Measurements from ENCODE around the gene GTF2F1.
"Not testable (repeated sequence)": the region's sequence is repeated elsewhere in the genome, so short reads cannot be mapped to it uniquely, and the experiment has no call there.

GTF2F1 gene

DNA sequence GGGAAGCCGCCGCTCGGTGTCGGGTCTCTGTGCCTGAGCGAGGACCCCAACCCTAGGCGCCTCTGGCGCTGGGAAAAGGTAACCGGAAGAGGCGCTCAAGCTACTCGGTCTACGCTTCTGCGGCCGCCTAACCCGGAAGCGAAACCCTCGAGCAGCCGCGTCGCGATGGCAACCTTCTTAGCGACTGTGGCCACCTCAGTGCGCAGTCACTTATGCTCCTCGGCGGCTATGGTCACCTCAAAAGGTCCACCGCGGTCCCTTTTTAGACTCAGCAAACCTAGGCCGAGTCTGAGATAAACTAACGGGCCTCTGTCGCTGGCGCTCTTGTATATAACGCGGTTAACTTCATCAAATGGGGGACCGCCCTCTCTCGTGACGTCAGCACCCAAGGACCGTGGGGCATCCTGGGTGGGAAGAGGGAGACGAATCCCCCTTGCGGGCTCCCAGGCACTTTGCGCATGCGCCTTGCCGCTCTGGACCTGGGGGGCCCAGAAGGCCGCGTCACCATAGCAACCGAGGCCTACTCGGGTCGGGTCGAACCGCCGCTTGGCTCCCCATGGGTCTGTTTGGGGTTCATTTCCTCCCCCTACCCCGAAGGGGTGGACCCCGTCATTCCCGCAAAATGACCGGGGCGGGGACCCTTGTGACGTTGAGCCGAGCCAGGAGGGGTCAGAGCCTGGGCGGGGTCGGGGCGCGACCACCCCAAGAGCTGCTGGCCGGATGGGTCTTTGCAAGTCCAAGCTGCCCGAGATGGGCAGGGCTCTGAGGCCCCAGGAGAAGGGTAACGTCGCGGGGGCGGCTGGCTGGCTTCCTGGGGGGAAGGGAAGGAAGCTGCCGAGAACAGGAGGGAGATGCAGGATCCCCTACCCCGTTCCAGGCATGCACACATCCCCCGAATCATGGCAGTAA is at the start of gene GTF2F1:
Gene GTF2F1 (minus strand): TSS at position 91 of the 909 bp plus-strand sequence. CDS start 169 bp downstream, outside the sequence.
- peak; percentile 89 for ATAC-seq

DNA sequence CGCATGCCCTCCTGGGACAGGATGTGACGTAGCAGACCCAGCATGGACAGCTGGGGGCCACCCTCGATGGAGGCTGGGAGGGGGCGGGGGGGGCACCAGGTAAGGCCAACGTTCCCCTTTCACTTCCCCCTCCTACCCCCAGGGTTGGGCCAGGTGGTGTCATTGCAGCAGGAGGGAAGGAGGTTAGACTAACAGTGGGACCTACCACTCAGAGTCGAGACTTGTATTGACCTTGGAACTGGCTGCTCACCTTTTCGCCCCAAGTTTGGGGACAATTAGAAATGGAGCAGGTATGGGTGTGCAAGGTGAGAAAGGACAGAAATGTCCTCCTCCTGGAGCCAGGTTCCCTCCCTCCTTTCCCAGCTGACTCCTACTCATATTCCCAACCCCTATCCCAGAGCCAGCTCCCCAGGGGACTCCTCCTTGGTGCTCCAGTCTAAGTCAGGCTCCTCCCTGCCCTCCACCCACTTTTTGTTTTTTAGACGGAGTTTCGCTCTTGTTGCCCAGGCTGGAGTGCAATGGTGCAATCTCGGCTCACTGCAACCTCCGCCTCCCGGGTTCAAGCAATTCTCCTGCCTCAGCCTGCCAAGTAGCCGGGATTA is 49.2 kb upstream of the GTF2F1 start:
- ATAC-seq: no peak

DNA sequence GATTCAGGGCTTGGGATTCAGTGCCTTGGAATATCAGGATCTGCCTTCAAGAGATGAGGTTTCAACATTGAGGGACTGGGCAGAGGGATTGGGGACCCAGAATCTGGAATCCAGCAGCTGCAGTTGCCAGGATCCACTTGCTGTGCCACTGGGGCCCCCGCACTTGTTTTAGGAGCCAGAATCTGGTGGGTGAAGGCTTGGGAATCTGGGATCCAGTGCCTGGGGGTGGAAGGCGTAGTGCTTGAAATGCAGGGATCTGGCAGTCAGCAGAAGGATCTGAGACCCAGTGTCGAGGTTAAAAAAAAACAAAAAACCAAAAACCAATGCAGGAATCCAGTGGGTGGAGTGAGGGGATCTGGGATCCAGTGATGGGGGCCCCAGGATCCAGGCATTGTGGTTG is 47.9 kb upstream of the GTF2F1 start:
- no peak for ATAC-seq

DNA sequence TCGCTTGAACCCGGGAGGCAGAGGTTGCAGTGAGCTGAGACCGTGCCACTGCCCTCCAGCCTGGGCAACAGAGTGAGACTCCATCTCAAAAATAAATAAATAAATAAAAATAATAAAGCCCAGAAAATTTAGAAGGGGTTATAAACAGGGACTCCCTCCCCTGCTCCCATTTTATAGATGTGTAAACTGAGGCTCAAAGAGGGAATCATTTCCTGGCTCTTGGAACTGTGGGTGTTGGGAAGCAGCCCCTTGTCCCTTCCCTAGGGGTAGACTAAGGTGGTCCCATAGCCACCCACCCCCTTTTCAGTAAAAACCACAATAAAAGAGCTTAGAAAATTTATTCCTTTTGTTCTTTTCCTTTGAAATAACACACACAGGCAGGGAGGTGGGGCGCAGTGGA is 46.8 kb upstream of the GTF2F1 start:
- ATAC-seq: no peak

DNA sequence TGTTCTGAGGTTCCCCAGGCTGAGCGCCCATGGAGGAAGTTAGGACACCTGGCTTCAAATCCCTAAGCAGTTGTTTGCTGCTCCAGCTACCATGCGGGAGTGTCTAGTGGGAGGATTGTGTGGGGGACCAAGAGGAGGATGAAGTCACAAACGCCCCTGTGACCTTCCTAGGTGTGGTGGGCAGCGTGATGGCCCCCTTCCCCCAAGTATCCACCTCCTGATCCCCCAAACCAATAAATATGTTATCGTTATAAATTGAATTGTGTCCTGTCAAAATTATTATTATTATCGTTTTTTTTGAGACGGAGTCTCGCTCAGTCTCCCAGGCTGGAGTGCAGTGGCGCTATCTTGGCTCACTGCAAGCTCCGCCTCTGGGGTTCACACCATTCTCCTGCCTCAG is 40.7 kb upstream of the GTF2F1 start, which contains the start of gene SLC25A41:
Gene SLC25A41 (minus strand): TSS at position 101 of the 400 bp plus-strand sequence. CDS start 70 bp downstream, at position 31.
- no peak for ATAC-seq

- ATAC-seq: no peak
These were observed 40.2 kb upstream of the GTF2F1 start for GRCh38 chr19:6433165-6433564.

- ATAC-seq: no peak
These were observed 38.9 kb upstream of the GTF2F1 start for GRCh38 chr19:6431891-6432290.

DNA sequence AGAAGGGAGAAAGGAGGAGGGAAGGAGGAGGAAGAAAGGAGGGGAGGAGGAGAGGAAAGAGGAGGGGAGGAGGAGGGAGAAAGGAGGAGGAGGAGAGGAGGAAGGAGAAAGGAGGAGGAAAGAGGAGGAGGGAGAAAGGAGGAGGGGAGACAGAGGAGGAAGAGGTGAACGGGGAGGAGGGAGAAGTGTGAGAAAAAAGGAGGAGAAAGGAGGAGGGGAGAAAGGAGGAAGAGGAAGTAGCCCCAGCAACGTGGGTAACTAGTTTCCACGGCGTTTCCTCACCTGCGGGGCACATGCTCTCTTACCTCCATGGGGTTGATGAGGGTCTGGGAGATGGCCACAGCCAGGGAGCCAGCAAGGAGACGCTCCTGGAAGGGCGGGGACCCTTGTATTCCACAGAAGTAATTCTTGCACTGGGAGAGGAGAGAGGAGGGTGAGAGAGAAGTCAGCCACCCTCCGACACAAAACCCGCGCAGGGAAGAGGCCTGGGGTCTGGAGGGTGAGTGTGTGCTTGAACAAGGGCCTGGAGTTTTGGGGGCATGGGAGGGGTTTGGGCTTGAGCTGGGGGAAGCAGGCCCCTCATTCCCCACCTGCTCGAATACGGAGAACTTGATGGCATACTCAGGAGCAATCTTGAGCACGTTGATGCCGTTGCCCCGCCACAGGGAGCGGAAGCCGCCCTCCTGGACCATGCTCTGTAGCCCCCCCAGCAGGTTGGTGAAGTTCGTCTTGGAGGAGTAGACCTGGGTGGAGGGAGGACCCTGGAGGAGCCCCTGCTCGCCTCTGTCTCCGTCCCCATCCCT is 36.7 kb upstream of the GTF2F1 start:
- no peak for ATAC-seq

DNA sequence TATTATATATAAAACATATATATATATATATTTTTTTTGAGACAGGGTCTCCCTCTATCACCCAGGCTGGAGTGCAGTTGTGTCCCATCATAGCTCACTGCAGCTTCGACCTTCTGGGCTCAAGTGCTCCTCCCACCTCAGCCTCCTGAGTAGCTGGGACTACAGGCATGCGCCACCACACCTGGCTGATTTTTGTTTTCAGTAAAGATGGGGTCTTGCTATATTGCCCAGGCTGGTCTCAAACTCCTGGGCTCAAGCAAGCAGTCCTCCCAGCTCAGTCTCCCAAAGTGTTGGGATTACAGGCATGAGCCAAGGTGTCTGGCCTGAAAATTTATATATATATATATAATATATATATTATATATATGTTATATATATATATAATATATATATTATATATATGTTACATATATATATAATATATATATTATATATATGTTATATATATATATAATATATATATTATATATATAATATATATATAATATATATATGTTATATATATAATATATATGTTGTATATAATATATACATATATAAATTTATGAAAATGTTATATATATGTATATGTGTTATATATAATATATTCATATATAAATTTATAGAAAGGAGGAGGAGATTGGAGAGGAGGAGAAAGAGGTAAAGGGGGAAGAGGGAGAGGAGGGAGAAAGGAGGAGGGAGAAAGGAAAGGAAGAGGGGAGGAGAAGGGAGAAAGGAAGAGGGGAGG is 35.9 kb upstream of the GTF2F1 start:
- ATAC-seq: not testable (repeated sequence)

GRCh38 chr19:6427131-6427530 is 34.2 kb upstream of the GTF2F1 start:
- no peak for ATAC-seq

DNA sequence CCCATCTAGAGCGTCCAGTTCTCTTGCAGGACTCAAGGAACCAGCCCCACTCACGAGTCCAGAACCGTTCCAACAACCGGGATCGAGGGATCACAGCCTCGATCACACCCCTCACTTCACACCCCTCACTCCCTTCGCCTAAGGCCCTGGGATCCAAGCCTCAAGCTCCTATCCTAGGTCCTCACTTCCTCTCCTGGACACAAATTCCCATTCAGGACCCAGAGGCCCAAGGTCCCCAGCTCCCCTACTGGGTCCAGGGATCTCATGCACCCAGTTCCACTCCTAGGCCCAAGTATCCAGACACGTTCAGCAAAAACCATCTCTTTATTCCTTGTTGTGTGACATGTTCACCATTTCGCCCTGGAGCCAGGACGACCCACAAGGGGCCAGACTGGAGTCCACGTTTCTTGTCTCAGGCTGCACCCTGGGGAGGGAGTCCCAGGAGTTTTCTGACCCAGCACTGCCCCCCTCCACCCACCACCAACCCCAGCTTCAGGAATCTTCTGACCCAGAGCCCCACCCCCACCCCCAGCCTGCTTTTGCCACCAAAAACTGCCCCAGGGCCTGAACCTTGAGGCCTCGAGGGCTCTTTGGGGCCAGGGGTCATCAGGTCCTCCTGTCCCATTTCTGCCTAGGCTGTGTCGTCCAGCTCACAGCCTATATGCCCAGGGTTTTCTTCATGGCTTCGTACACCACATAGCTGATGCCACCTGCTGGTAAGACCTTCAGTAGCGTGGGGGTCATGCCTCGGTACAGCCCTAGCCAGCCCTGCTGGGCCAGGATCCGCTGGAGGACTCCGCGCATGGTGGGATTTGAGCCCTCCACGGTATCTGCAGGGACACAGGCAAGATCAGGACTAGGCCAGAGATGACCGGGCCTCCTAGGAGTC is 33.0 kb upstream of the GTF2F1 start:
- ATAC-seq: no peak

DNA sequence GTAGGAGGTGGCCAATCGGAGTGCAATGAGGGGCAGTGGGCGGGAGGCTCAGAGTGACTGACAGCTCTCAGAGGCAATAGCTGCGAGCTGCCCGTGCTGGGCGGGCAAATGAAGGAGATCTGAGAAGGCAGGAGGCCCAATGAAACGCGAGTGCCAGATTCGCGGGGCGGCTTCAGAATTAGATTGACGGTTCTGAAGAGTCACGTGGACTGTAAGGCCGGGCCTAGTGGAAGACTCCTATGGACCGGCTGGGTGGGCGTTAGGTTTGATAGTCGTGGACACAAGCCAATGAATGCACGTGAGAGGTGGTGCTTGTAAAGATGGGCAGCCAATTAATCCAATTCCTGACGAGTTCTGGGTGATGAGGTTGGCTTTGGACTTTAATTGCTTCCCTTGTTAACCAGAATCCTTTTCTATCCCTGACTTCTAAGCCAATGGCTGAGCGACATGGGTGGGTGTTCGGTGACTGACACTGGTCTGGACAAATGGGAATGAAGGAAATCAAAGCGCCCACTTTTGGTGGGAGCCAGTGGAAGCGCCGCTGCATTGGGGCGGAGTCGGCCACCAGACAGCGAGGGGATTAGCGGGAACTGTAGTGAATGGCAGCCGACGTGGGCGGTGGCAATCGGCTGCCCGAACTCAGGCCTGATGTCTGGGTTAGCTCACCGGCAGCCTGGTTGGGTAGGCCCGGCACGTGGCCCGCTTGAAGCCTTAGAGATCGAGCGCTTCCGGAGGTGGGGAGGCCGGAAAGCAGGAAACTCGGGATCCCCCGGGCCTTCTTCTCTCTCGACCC is 32.2 kb upstream of the GTF2F1 start:
- ATAC-seq: peak; percentile 89 to 91

DNA sequence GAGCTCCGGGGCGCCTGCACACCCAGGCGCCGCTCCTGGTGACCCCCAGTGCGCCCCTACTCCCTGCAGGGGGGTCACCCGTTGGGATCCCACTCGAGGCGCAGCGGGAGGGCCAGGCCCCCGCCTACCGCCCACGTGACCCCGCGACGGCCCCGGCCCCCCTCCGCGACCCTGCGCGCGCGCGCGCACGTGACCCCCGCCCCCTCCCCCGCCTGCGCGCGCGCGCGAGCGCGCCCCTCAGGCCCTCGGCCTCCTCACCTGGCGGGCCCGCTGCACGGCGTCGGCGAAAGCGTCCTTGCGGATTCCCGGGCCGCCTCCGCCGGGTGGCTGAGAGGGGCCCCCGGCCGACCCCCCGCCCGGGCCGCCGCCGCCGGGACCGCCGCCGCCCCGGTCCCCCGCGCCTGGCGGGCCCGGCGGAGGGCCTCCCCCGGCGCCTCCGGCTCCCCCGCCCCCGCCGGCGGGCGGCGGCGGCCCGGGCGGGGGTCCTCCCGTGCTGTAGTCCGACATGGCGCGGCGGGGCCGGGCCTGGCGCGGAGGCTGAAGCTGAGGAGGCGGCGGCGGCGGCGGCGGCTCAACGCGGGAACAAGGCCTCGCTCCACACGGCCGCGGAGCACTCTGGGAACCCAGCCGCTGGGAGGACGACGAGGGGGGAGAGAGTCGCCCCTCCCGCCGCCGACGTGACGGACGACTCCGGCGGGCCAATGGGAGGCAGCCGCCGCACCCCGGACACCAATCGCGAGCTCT is 31.4 kb upstream of the GTF2F1 start, which contains the start of gene KHSRP:
Gene KHSRP (minus strand): TSS at position 617 of the 744 bp plus-strand sequence. CDS start 110 bp downstream, at position 507.
- ATAC-seq: no peak

DNA sequence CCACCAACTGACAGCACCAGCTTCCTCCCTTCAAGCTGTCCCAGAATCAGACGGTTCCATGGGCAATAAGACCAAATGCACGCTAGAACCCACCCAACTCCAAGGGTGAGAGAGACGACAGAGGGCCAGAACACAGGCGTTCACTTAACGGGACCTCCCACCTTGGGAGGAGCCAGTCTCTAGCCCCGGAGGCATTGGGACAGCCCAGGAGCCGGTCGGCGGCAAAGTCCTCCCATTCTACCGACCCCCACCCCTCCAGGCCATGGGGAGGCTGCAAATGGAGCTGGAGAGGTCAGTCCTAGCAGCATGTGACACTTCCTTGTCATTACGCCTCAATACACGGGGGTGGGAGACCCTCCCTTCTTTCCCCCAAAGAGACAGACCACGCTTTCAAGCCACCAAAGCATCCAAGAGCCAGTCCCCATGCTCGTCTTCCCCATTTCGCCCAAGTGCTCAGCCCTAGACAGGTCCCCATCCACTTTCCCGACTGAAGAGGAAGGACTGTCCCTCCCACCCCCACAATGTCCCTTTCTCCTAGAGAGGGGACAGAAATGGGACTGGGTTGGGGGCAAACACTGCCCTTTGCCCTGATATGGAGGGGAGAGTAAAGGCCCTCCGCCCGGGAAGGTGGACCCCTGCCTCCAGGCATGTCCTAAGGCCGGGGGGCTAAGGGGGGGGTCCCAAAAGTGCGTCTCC is 30.7 kb upstream of the GTF2F1 start:
- ATAC-seq: no peak

GRCh38 chr19:6421075-6422014 is 28.4 kb upstream of the GTF2F1 start:
- no peak for ATAC-seq

- no peak for ATAC-seq
These were observed 25.6 kb upstream of the GTF2F1 start for GRCh38 chr19:6418562-6418932.

- no peak for ATAC-seq
These were observed 25.0 kb upstream of the GTF2F1 start for GRCh38 chr19:6417713-6418561.
